ENCODE measurements around the gene NT5E.

GRCh38 chr6:85400331-85400730 is 49.6 kb upstream of the NT5E start:
- TF ChIP-seq CTCF (conservative IDR thresholded peaks at IDR 0.05) (no peak), EZH2 (IDR thresholded peaks at IDR 0.05; ENCODE audit: low read depth) (no peak)
